ENCODE data around the gene PEAR1.

DNA sequence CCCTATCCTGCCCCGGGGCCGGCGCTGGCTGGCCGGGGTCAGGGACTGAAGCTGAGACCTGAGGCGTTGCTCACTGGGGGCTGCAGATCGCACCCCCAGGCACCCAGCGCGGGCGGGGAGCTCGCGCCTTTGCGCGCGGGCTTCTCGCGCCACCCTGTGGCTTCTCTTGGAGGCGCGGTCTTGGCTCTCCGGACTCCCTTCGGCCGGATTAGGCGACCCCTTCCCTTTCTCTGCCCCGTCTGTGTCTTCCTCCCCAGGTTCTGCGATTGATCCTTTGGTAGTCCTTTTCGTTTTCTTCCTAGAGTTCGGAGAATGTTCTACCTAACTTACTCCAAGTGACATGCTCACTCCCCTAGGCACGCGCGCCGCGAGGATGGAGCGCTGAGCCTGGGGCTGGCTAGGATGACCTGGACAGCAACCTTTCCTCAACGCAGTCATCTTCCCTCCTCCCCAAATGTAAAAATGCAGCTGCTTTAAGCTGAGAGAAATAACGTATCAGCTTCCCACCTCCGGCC lies 33.3 kb upstream of the PEAR1 start:
- TF ChIP-seq CTCF (IDR thresholded peaks at IDR 0.05) (peak; percentile 58 to 87 (median 70)), POLR2A (IDR thresholded peaks at IDR 0.05) (no peak)
